ENCODE data around the gene SRL.
"Not testable (repeated sequence)": the region's sequence is repeated elsewhere in the genome, so short reads cannot be mapped to it uniquely, and the experiment has no call there.

Gene SRL

DNA sequence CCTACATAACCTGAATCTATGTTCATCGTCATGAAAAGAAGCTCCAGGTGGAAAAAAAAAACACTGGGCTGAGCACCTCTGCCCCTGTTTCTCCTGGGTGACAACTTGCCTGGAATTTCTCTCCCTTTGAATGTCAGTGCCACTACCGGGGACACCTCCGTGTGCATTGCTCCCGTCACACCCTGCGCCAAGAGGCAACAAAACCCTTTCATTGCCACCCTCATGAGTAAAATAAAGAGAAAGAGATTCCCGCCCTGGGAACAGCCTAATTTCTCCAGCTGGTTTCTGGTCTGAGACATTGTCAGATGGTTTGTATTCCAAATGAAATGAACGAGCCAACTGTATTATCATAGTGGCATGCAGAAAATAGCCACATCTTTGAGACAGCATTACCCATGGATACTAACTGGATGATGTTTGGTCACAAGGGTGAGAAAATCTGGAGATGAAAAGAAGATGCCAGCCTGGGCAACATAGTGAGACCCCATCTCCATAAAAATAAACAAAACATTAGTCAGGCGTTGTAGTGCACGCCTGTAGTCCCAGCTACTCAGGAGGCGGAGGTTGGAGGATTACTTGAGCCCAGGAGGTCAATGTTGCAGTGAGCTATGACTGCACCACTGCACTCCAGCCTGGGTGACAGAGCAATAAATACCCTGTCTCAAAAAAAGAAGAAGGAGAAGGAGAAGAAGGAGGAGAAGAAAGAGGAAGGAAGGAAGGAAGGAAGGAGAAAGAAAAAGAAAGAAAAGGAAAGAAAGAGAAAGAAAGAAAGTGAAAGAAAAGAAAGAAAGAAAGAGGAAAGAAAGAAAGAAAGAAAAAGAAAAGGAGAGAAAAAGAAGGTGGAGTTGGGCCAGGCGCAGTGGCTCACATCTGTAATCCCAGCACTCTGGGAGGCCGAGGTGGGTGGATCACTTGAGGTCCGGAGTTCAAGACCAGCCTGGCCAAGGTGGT, 83.5 kb downstream of the SRL start:
- DNase-seq, result no peak

DNA sequence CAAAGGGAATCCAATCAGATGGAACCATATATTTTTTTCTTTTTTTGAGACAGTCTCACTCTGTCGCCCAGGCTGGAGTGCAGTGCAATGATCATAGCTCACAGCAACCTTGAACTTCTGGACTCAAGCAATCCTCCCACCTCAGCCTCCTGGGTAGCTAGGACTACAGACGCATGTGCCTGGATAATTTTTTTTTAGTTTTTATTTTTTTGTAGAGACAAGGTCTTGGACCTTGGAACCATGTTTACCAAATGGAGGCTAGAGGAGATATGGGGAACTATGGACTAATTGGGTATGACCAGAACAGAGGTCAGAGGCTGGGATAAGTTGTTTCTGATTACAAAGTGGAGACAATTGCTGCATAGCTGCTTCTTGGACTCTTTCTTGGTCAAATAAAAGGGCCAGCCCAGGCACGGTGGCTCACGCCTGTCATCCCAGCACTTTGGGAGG, 84.5 kb downstream of the SRL start:
- no peak for DNase-seq

DNA sequence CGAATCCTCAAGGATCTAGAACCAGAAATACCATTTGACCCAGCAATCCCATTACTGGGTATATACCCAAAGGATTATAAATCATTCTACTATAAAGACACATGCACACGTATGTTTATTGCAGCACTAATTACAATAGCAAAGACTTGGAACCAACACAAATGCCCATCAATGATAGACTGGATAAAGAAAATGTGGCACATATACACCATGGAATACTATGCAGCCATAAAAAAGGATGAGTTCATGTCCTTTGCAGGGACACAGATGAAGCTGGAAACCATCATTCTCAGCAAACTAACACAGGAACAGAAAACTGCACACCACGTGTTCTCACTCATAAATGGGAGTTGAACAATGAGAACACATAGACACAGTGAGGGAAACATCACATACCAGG, 85.4 kb downstream of the SRL start:
- not testable (repeated sequence) for DNase-seq

- DNase-seq, result not testable (repeated sequence)
Measured at GRCh38 chr16:4153364-4153763, 88.5 kb downstream of the SRL start.

DNA sequence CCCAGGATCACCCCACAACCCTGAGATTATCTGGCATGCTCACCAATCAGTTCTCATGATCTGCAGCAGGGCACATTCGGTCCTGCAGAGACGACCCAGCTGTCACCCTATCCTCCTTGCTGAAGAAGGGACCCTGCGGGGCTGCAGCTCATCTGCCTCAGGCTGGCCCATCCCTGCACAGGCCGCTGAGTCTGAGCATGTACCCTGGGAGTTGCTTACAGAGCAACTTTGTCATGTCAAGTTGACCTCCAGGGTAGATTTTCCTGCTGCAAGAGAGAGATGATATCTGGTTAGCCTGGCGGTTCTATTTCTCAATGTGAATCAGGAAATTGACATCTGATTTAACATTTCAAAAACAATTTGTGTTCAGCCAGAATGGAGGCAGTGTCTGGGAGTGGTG, 89.6 kb downstream of the SRL start:
- DNase-seq, result no peak

DNA sequence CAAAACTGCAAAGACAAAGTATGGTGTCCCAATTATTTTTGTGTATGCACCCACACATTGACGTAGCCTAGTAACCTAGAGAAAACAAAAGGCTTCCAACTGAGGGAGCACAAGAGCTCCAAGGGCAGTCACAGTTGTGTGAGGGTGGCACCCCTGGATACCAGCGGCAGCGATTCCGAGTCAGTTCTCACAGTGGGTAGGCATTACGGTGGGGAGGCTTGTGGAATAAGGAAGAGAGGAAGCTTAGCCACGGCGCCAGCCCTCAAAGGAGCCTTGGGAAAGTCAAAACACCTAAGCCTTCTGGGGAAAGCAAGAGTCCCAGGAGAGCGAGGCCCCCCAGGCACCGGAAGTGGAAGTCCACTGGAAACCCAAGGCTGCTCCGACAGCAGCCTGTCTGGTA, 94.6 kb downstream of the SRL start:
- DNase-seq, result no peak

DNA sequence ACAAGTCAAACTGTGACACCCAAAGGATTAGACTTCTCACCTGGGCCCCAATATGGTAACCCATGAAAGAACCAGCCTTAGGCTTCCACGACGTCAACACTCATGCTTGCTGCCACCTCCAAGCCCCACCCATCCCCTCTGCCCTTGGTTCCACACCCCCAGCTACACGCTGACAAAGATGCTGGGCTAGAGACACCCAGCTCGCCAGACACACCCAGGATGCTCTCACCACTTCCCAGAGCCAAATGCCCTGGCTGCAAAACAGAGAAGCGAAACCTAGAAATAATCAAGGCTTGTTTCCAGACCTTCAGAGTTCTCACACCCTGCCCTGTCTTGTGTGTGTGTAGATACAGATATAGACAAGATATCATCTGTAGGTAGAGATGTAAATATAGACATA, 99.6 kb downstream of the SRL start:
- DNase-seq, result peak; percentile 57 to 69 (median 68)

DNA sequence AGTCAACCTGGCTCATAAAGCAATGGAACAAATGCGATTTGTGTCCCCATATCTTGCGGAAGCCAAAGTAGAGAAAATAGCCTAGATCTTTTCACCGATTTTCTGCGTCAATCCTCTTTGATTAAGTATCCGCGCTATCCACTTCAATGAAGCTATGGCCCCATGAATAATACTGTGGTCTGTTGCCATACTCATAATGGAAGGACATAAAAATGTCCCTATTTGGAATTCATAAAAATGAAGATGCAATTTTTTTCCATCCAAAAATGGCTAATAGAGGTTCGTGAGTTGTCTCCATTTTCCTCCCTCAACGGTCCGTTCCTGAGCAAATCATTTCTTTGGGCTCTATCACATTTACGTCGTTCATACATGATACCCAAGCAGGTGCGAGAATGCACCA, 100.3 kb downstream of the SRL start:
- DNase-seq, result no peak

GRCh38 chr16:4140652-4141051, 101.2 kb downstream of the SRL start:
- peak in 2 of 3 donors; percentile 11 to 17 for DNase-seq

DNA sequence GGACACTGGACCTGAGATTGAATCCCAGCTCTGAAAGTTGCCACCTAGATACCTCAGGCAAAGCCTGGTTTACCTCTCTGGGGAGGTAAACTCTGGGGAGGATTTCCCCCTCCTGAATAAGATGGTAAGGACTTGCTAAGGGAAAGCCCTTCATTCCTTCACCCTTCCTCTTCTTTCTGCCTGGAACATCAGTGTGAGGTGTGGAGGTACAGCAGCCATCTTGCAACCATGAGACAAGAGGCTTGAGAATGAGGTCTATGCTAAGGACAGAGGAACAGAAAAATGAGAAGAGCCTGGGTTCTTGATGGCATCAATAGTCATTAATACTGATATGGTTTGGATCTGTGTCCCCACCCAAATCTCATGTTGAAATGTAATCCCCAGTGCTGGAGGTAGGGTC, 101.9 kb downstream of the SRL start:
- no peak for DNase-seq

Measured in suppressor macrophage treated with lipopolysaccharide for 1 hour (primary cell).